ENCODE measurements around the gene IHH.

GRCh38 chr2:219082332-219082958, 21.7 kb upstream of the IHH start:
- TF ChIP-seq ARID4B (CRISPR knock-in tag; IDR thresholded peaks at IDR 0.05; ENCODE audit: borderline replicate concordance) (no peak), MAX (CRISPR knock-in tag; IDR thresholded peaks at IDR 0.05) (no peak), OVOL2 (CRISPR knock-in tag; IDR thresholded peaks at IDR 0.05; ENCODE audit: borderline replicate concordance) (no peak), CBFB (CRISPR knock-in tag; IDR thresholded peaks at IDR 0.05; ENCODE audit: low read depth) (no peak)
